ENCODE measurements around the gene CLIP3. TPM values are rescaled to one million over a fixed set of nuclear protein-coding genes. Genes with fewer than 3 reads are reported as not detected.

Gene CLIP3
- total and polyA plus RNA-seq, 2 donors (not counting 1 experiment from before 2014, with no cell fraction given): 0.42 to 1.3 TPM

GRCh38 chr19:35993923-35994598 is 38.6 kb downstream of the CLIP3 start:
- CTCF ChIA-PET: interaction anchor here (0.9 kb wide), 1 partner anchor 20 kb away, joined by 4 read pairs; the partner anchor contains the start of gene ALKBH6

GRCh38 chr19:35992907-35993765 is 39.5 kb downstream of the CLIP3 start:
- no peak for DNase-seq
- peaks cover 0 to 13% (median 0%) of the 10 kb centered on the region in 3 donors for H3K9me3 ChIP-seq (ENCODE audit: control extremely low read depth in 1 of 3, control insufficient read depth in 2 of 3, insufficient read depth in 1 of 3, low read length in 2 of 3)
- 100% methylated on average over 3 of the region's 8 CpGs for WGBS (ENCODE audit: insufficient coverage)
- ChIA-PET CTCF (interaction anchor here (0.9 kb wide), 1 partner anchor 135 kb away, joined by 3 read pairs; no protein-coding TSS in a partner anchor), POLR2A (interaction anchor here (1.5 kb wide), 1 partner anchor 21 kb away, joined by 6 read pairs; the partner anchor contains the start of gene ALKBH6)
- H3K4me2 ChIP-seq (replicated peaks; ENCODE audit: low read depth, low read length, poor library complexity, severe bottlenecking): no peak overlapping the region
- no peaks in the 10 kb centered on the region for H3K27me3 Mint-ChIP-seq
- H3K9ac ChIP-seq (ENCODE audit: low read length): no peak overlapping the region
- H3K9me3 Mint-ChIP-seq (ENCODE audit: insufficient read depth): no peaks in the 10 kb centered on the region
- no peak for TF ChIP-seq EZH2 (IDR thresholded peaks at IDR 0.05; ENCODE audit: borderline replicate concordance, insufficient read depth, low read depth, low read length, poor library complexity, severe bottlenecking)
- TF ChIP-seq CTCF (IDR thresholded peaks at IDR 0.05): no peak
- H3K4me1 ChIP-seq (ENCODE audit: control insufficient read depth in 2 of 2, insufficient read depth in 2 of 2, low read length in 2 of 2): peaks cover 18 to 25% of the 10 kb centered on the region in 2 donors
- no peak for ATAC-seq (ENCODE audit: low read depth)
- H2AFZ ChIP-seq (ENCODE audit: insufficient read depth, low read depth, low read length, poor library complexity, severe bottlenecking): no peak overlapping the region
- peaks cover 34% of the 10 kb centered on the region for H3K79me2 ChIP-seq (ENCODE audit: control insufficient read depth, insufficient read depth, low read length)
- intact Hi-C loops (cut with micrococcal nuclease): loop anchor here (10.0 kb wide), 1 partner anchor 582 kb away; the partner anchor contains the start of gene ZNF529
- peaks cover 0 to 4% (median 0%) of the 10 kb centered on the region in 4 experiments for H3K27me3 ChIP-seq (replicated peaks in 1 of 4; ENCODE audit: control extremely low read depth in 1 of 4, control insufficient read depth in 3 of 4, insufficient read depth in 4 of 4, low read length in 3 of 4)
- H3K4me1 Mint-ChIP-seq: peaks cover 29% of the 10 kb centered on the region
- peaks cover 18% of the 10 kb centered on the region for H4K20me1 ChIP-seq (ENCODE audit: control insufficient read depth, insufficient read depth, low read length, poor library complexity, severe bottlenecking)
- no peak overlapping the region for H3K27ac Mint-ChIP-seq
- peaks cover 0 to 6% of the 10 kb centered on the region in 2 experiments for H3K36me3 ChIP-seq (replicated peaks in 1 of 2; ENCODE audit: control extremely low read depth in 1 of 2, control insufficient read depth in 1 of 2, extremely low read depth in 1 of 2, insufficient read depth in 2 of 2, low read length in 1 of 2)
- no peak overlapping the region for H3K27ac ChIP-seq (ENCODE audit: low read length in 2 of 2)
- peak overlapping the region; percentile 26 for H3K4me3 Mint-ChIP-seq
- no peak overlapping the region for H3K4me3 ChIP-seq (ENCODE audit: control extremely low read depth in 1 of 5, extremely low read depth in 1 of 5, insufficient read depth in 1 of 5, low read depth in 2 of 5, low read length in 4 of 5)

More at GRCh38 chr19:35993923-35994598, 38.6 kb downstream of the CLIP3 start:
- Mint-ChIP-seq H3K9me3 (ENCODE audit: insufficient read depth) (no peaks in the 10 kb centered on the region), H3K27ac (peak overlapping the region; percentile 50), H3K27me3 (no peaks in the 10 kb centered on the region), H3K4me1 (peaks cover 29% of the 10 kb centered on the region), H3K4me3 (peak overlapping the region; percentile 82)
- POLR2A ChIA-PET: interaction anchor here (1.1 to 1.5 kb wide), 2 partner anchors 20 to 121 kb away, joined by 4 to 6 read pairs; partner anchors contain the start of genes ALKBH6 and POLR2I
- Histone ChIP-seq H3K4me1 (ENCODE audit: control insufficient read depth in 2 of 2, insufficient read depth in 2 of 2, low read length in 2 of 2) (peaks cover 18 to 25% of the 10 kb centered on the region in 2 donors), H3K9ac (ENCODE audit: low read length) (peak overlapping the region; percentile 79), H3K9me3 (ENCODE audit: control extremely low read depth in 1 of 3, control insufficient read depth in 2 of 3, insufficient read depth in 1 of 3, low read length in 2 of 3) (peaks cover 0 to 6% (median 0%) of the 10 kb centered on the region in 3 donors), H2AFZ (ENCODE audit: insufficient read depth, low read depth, low read length, poor library complexity, severe bottlenecking) (peak overlapping the region; percentile 92), H3K36me3 (replicated peaks in 1 of 2; ENCODE audit: control extremely low read depth in 1 of 2, control insufficient read depth in 1 of 2, extremely low read depth in 1 of 2, insufficient read depth in 2 of 2, low read length in 1 of 2) (peaks cover 1 to 10% of the 10 kb centered on the region in 2 experiments), H3K27ac (ENCODE audit: low read length in 2 of 2) (peak overlapping the region; percentile 6 to 26), H3K4me2 (replicated peaks; ENCODE audit: low read depth, low read length, poor library complexity, severe bottlenecking) (peak overlapping the region; percentile 86), H3K4me3 (ENCODE audit: control extremely low read depth in 1 of 5, extremely low read depth in 1 of 5, insufficient read depth in 1 of 5, low read depth in 2 of 5, low read length in 4 of 5) (peak overlapping the region in 4 of 5 experiments; percentile 71 to 79 (median 77)), H4K20me1 (ENCODE audit: control insufficient read depth, insufficient read depth, low read length, poor library complexity, severe bottlenecking) (peaks cover 20% of the 10 kb centered on the region), H3K27me3 (replicated peaks in 1 of 4; ENCODE audit: control extremely low read depth in 1 of 4, control insufficient read depth in 3 of 4, insufficient read depth in 4 of 4, low read length in 3 of 4) (no peaks in the 10 kb centered on the region), H3K79me2 (ENCODE audit: control insufficient read depth, insufficient read depth, low read length) (peaks cover 34% of the 10 kb centered on the region)
- peak; percentile 44 for DNase-seq
- no peak for ATAC-seq (ENCODE audit: low read depth)
- intact Hi-C loops (cut with micrococcal nuclease): loop anchor here (10.0 kb wide), 1 partner anchor 581 kb away; the partner anchor contains the start of gene ZNF529
- WGBS (ENCODE audit: insufficient coverage): 40% methylated on average over 45 of the region's 49 CpGs
- TF ChIP-seq EZH2 (IDR thresholded peaks at IDR 0.05; ENCODE audit: borderline replicate concordance, insufficient read depth, low read depth, low read length, poor library complexity, severe bottlenecking): no peak

All from B cell (primary cell).